Measurements from ENCODE around the gene CARD19.
A peak's percentile ranks its signal among the peaks of the same experiment; 100 is the strongest.

CARD19 gene

DNA sequence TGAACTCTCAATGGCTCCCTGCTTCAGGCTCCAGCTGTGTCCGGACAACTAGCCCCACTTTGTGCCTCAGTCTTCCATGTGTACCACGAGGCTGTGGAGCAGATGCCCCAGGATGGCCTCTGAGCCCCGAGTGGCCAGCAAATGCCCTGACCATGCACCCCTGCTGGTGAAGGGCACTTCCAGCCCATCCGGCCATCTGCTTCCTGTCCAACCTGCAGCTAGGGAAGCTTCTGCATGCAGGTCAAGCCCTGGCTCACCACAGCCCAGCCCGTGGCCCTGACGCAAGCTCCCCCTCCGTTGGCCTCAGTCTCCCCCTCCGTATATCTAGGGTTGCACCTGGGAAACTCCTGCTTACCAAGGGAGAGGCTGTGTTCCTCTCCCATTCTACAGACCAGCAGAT lies 33.3 kb downstream of the CARD19 start:
- no peak overlapping the region for H3K4me3 ChIP-seq (ENCODE audit: low read length)
- no peak for DNase-seq (ENCODE audit: low read depth)
- TF ChIP-seq, protein P1, sequence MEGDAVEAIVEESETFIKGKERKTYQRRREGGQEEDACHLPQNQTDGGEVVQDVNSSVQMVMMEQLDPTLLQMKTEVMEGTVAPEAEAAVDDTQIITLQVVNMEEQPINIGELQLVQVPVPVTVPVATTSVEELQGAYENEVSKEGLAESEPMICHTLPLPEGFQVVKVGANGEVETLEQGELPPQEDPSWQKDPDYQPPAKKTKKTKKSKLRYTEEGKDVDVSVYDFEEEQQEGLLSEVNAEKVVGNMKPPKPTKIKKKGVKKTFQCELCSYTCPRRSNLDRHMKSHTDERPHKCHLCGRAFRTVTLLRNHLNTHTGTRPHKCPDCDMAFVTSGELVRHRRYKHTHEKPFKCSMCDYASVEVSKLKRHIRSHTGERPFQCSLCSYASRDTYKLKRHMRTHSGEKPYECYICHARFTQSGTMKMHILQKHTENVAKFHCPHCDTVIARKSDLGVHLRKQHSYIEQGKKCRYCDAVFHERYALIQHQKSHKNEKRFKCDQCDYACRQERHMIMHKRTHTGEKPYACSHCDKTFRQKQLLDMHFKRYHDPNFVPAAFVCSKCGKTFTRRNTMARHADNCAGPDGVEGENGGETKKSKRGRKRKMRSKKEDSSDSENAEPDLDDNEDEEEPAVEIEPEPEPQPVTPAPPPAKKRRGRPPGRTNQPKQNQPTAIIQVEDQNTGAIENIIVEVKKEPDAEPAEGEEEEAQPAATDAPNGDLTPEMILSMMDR (conservative IDR thresholded peaks at IDR 0.05; ENCODE audit: low read length), result no peak

DNA sequence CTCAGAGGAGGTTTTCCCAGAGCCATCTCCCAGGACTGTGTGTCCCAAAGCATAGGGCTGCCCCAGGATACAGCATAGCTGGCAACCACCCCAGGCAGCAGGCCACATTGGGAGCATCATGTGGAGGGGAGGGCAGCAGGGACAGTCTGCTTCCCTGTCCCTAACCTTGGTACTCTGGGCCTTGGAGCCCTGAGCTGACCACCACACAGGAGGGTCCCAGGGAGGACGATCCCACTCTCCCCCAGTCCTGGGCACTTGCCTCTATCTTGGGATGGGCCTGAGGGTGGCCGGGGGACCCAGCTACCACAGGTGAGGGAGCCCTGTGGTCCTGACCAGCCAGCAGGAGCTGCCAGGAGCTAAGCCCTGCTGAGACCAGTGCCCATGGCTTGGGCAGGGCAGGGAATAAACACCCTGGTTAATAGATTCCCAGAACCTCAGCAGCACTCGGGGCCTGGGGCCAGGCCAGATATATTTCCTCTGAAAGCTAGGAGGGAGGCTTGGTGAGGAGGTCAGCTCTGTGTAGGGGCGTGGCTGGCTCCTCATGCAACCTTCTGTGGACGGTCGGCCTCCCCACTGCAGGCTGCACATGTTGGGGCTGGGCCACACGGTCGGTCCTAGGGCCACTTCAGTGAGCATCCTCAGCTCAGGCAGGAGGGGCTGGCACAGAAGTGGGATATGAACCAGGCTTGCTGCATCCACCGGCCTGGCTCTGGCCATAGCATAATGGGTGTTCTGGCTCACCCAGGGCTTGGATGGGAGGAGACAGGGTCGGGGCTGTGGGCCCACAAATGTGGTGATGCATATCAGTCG lies 33.9 kb downstream of the CARD19 start:
- TF ChIP-seq, protein P1 (conservative IDR thresholded peaks at IDR 0.05; ENCODE audit: low read length), result no peak
- DNase-seq (ENCODE audit: low read depth), result no peak
- no peak overlapping the region for H3K4me3 ChIP-seq (ENCODE audit: low read length)

- DNase-seq (ENCODE audit: low read depth), result no peak
- H3K4me3 ChIP-seq (ENCODE audit: low read length), result no peak overlapping the region
- TF ChIP-seq, protein P1 (conservative IDR thresholded peaks at IDR 0.05; ENCODE audit: low read length), result no peak
Observed at GRCh38 chr9:93130861-93131481, 35.0 kb downstream of the CARD19 start.

DNA sequence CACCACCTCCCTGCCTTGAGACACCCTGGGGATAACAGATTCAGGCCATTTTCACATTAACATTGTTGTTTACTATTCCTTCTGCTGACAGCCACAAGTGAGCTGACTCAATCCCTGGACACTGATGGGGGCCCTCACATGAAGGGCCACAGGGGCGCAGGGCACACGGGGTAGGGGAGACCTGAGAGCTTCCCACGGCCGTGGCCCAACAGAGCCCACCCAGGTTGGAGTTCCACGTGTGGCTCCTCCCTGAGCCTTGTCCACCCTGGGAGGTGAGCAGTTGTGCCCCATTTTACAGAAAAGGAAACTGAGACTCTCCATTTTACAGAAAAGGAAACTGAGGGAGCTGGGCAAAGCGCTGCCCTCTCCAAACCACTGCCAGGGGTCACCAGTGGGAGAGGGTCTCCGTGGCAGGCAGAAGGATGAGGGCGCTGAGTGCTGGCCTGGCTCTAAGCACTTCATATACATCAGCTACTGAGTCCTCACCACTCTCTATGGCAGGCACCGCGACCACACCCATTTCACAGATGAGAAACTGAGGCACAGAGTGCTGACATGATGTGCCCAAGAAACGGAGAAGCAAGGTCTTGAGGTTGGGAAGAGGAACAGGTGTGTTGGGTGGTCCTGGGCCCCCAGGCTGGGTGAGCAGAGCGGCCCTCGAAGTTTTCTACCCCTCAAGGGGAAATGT lies 35.7 kb downstream of the CARD19 start:
- DNase-seq (ENCODE audit: low read depth), result no peak
- H3K4me3 ChIP-seq (ENCODE audit: low read length), result no peak overlapping the region
- TF ChIP-seq, protein P1 (conservative IDR thresholded peaks at IDR 0.05; ENCODE audit: low read length), result no peak

- DNase-seq (ENCODE audit: low read depth), result peak; percentile 78
- H3K4me3 ChIP-seq (ENCODE audit: low read length), result peak overlapping the region; percentile 76
Observed at GRCh38 chr9:93132287-93132927, 36.4 kb downstream of the CARD19 start.

DNA sequence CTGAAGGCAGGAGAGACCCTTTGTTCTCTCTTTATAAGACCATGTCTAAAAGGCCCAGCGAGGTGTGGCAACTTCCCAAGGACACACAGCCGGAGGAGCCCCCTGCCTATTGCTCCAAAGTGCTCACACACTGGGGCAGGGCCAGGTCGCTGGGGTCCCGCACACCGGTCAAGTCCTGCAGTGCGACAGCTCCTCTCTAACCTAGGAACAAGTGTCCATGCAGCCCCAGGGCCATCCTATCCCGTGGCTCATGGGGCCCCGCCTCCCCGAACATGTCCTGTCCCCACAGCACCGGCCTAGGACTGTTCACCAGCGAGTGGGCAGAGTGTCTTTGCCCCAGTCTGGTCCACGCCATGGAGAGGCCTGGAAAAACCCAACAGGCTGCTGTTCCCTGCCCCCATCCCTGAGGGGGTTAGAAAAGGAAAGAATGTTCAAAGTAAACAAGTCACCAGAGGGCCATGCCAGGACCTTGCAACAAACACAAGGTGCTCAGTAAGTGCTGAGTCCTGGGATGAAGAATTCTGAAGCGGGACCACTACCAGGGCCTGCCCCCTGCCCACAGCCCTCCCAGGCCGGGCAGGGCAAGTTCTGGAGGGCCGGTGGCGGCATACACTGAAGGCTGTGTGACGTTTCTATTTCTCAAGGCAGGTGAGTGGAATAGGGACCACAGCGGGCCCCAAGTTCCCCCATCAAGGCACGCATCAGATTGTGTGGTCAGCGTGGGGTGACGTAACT lies 37.1 kb downstream of the CARD19 start:
- no peak for DNase-seq (ENCODE audit: low read depth)
- TF ChIP-seq, protein P1 (conservative IDR thresholded peaks at IDR 0.05; ENCODE audit: low read length), result no peak
- H3K4me3 ChIP-seq (ENCODE audit: low read length), result peak overlapping the region; percentile 76

More at GRCh38 chr9:93132287-93132927, 36.4 kb downstream of the CARD19 start:
- TF ChIP-seq, protein P1 (conservative IDR thresholded peaks at IDR 0.05; ENCODE audit: low read length), result no peak
